ENCODE data around the gene RUNDC3A.
"Not testable (repeated sequence)": the region's sequence is repeated elsewhere in the genome, so short reads cannot be mapped to it uniquely, and the experiment has no call there.

RUNDC3A gene

DNA sequence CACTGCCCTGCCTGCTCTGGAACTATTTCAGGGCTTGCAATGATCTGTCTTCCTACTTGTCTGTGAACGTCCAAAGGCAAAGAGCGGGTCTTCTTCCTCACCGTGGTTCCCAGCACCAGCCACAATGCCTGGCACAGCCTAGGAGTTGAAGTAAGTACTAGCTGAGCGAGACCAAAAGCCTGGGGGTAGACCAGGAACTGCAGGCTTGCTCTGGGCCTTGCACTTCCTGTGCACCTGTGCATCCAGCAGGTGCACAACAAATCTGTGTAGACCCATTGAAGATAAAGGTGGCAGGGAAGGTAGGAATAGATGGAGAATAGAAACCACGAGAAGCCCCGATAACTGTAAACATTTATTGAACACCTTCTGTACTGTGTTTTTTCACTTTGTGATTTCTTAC is 50.6 kb downstream of the RUNDC3A start:
- H3K4me1 ChIP-seq (ENCODE audit: insufficient read depth, low read length) = peaks cover 17% of the 10 kb centered on the region
- H3K27ac ChIP-seq (ENCODE audit: low read length) = no peak overlapping the region
- H3K27me3 ChIP-seq (ENCODE audit: insufficient read depth, low read length) = no peaks in the 10 kb centered on the region; the same call in 1 of the 2 replicates
- H3K9ac ChIP-seq (ENCODE audit: low read depth, low read length) = no peak overlapping the region
- H3K36me3 ChIP-seq (ENCODE audit: insufficient read depth, low read depth, low read length) = no peaks in the 10 kb centered on the region
- H3K4me3 ChIP-seq (ENCODE audit: low read length) = no peak overlapping the region
- H3K9me3 ChIP-seq (ENCODE audit: insufficient read depth, low read depth, low read length) = no peaks in the 10 kb centered on the region

DNA sequence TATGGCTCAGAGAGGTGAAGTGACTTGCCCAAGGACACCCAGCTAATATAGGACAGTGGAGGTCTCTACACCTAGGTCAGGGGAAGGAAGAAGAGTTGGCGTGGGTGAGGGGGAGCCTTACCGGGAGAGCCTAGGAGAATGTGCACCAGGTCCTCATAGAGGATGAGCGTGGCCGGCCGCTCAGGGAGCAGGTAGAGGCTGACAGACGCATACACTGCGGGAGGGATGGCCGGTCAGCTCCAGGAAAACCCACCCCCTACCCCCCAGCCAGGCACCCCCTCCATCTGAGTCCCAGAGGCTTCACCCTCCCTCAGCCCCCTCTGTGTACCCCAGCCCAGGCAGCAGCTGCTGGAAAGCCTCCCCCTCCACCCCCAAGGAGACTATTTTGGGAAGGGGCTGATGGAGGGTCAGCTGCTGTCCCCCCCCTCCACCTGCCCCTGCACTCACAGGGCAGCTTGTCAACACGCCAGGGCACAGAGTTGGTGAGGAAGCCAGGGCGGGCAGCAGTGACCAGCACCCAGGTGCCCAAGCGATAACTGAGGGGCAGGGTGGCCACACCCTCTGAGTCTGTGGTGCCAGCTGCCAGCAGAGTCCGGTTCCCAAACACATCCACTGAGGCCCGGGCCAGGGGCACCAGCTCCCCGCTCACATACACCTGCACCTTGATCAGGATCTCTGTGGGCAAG is 51.2 kb downstream of the RUNDC3A start:
- Histone ChIP-seq H3K27me3 (ENCODE audit: insufficient read depth, low read length) (peaks cover 5% of the 10 kb centered on the region), H3K36me3 (ENCODE audit: insufficient read depth, low read depth, low read length) (no peaks in the 10 kb centered on the region), H3K27ac (ENCODE audit: low read length) (no peak overlapping the region), H3K4me3 (ENCODE audit: low read length) (no peak overlapping the region), H3K9me3 (ENCODE audit: insufficient read depth, low read depth, low read length) (no peaks in the 10 kb centered on the region), H3K9ac (ENCODE audit: low read depth, low read length) (no peak overlapping the region), H3K4me1 (ENCODE audit: insufficient read depth, low read length) (peaks cover 17% of the 10 kb centered on the region)

DNA sequence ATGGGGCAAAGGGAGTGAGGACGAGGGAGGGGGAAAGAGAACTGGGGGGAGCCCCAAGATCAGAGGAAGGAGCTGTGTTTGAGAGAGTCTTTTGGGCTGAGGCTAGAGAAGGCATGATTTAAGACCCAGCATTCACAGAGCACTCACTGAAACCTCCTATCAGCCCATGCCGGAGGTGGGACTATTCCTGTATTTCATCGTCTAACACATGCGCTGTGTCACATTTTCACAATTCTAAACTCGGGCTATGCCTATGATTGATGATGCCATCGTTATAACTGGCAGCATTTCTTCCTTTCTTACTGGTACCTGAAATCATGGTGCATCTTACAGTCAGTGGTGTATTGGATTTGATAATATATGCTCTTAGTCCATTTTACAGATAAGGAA is 51.7 kb downstream of the RUNDC3A start:
- H3K4me3 ChIP-seq (ENCODE audit: low read length) = no peak overlapping the region
- H3K27me3 ChIP-seq (ENCODE audit: insufficient read depth, low read length) = peaks cover 11% of the 10 kb centered on the region
- no peak overlapping the region for H3K9ac ChIP-seq (ENCODE audit: low read depth, low read length)
- no peaks in the 10 kb centered on the region for H3K36me3 ChIP-seq (ENCODE audit: insufficient read depth, low read depth, low read length)
- H3K9me3 ChIP-seq (ENCODE audit: insufficient read depth, low read depth, low read length) = no peaks in the 10 kb centered on the region
- peaks cover 17% of the 10 kb centered on the region for H3K4me1 ChIP-seq (ENCODE audit: insufficient read depth, low read length)
- no peak overlapping the region for H3K27ac ChIP-seq (ENCODE audit: low read length)

DNA sequence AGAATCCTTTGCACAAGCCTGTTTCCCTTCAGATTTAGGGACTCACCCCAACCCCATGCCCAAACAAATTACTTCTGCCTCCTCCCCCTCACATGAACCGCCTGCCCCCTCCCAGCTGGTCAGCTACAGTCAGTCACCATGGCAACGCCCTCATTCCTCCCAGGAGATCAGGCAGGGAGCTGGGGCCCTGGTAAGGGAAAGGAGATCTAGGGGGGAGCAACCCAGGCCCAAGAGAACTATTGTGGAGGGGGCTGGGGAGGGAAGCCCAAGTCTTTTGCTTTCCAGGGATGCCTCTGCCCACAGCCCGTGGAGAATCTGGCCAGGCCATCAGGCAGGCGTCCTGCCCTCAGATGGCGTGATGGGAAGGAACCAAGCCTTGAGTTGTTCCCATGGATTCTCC is 52.4 kb downstream of the RUNDC3A start:
- peak overlapping the region; percentile 52 for H3K4me3 ChIP-seq (ENCODE audit: low read length)
- peaks cover 17% of the 10 kb centered on the region for H3K27me3 ChIP-seq (ENCODE audit: insufficient read depth, low read length)
- H3K36me3 ChIP-seq (ENCODE audit: insufficient read depth, low read depth, low read length) = no peaks in the 10 kb centered on the region

DNA sequence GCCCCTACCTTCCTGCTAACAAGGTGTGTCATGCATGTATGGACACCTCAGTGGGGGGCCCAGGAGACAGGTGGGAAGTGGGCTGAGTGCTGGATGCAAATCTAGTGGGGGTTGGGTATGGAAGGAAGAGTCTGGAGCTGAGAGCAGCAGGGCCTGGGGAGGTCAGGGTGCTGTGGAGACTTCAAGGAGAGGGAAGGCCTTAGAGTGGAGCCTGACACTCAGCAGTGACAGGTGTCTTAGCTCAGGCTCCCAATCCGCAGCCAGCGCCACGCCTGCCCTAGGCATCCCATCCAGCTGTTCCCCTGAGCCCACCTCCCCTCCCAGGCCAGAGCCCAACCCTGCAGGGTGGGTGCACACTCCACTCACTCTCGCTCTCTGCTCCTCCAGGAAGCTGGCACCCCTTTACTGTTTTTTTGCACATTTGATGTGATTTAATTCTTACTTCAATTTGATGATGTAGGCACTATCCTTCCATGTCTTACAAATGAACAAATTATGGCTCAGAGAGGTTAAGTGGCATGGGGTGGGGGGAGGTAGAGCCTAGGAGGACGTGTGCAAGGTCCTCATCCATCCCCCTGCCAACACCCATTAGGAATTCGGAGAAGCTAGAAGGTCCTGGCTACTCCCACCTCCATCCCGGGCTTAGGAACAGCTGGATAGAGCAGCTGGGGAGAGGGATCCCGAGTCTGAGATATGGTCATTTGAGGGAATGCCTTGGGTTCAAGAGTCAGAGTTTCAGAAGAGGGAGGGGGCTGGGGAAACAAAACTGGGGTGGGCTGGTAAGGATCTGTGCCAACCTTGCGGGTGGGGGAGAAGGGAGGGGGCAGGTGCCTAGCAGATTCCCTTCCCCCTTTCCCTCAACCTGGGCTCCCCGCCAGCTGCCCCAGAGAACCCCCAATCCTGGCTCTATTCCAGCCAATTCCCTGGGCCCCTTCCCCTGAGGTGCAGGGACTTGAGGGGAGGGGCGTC is 53.2 kb downstream of the RUNDC3A start:
- Histone ChIP-seq H3K27me3 (ENCODE audit: insufficient read depth, low read length) (peaks cover 25% of the 10 kb centered on the region), H3K4me3 (ENCODE audit: low read length) (peak overlapping the region; percentile 81), H3K9me3 (ENCODE audit: insufficient read depth, low read depth, low read length) (no peaks in the 10 kb centered on the region), H3K9ac (ENCODE audit: low read depth, low read length) (peak overlapping the region; percentile 46; the same call in 1 of the 2 replicates), H3K4me1 (ENCODE audit: insufficient read depth, low read length) (peaks cover 17% of the 10 kb centered on the region), H3K27ac (ENCODE audit: low read length) (no peak overlapping the region), H3K36me3 (ENCODE audit: insufficient read depth, low read depth, low read length) (no peaks in the 10 kb centered on the region)

More for the DNA sequence above, 52.4 kb downstream of the RUNDC3A start:
- Histone ChIP-seq H3K27ac (ENCODE audit: low read length) (no peak overlapping the region), H3K9me3 (ENCODE audit: insufficient read depth, low read depth, low read length) (no peaks in the 10 kb centered on the region), H3K4me1 (ENCODE audit: insufficient read depth, low read length) (peaks cover 17% of the 10 kb centered on the region), H3K9ac (ENCODE audit: low read depth, low read length) (no peak overlapping the region)

DNA sequence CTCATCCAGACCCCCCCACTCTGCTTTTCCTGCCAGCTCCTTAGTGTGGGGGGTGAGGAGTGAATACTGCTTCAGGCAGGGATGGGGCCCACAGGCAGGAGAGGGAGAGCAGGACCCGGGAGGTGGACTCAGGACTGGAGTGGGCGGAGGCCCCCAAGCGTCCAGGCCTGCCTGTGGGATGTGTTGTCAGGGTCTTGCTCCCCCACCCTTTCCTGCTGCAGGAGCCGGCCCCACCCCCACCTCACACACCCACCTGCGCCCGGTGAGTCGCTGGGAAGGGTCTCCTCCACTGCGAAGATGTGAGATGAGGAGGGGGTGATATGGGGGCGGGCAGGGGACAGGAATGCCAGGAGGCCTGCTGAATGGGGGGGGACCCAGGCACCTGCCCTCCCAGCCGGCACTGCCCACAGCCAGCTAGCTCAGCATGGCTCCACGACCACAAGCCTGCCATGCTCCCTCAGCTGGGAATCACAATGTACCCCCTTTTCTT is 54.1 kb downstream of the RUNDC3A start:
- Histone ChIP-seq H3K4me1 (ENCODE audit: insufficient read depth, low read length) (peaks cover 17% of the 10 kb centered on the region), H3K9me3 (ENCODE audit: insufficient read depth, low read depth, low read length) (no peaks in the 10 kb centered on the region), H3K36me3 (ENCODE audit: insufficient read depth, low read depth, low read length) (no peaks in the 10 kb centered on the region), H3K4me3 (ENCODE audit: low read length) (peak overlapping the region; percentile 81), H3K27ac (ENCODE audit: low read length) (no peak overlapping the region), H3K9ac (ENCODE audit: low read depth, low read length) (peak overlapping the region; percentile 87; the same call in 1 of the 2 replicates), H3K27me3 (ENCODE audit: insufficient read depth, low read length) (peaks cover 28% of the 10 kb centered on the region)

DNA sequence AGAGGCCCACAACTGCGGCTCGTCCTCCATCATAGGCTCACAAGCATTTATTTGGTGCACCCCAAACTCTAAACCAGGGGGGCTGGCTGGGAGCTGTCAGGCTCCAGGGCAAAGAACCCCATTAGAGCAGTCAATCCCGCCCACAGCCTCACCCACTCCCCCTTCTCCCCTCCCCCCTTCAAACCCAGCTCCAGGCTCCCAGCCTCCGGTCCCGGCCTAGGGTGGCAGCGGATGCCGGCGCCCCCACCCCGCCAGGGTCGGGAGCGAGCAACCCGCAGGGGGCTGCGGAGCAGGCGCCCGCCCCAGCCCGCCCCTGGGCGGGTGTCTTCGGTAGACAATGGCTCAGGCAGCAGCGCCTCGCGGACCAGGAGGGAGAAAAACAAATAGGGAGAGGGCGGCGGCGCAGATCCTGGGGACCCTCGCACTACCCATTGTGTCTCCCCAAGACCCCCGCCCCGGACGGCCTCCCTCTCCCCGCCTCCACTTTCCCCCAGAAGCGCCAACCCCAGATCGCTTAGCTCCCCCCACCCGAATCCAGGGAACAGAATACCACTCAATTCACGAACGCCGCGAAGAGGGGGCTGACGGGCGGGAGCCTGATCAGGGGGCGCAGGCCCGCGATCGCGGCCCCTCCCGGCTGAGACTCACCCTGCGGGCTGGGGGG is 54.7 kb downstream of the RUNDC3A start:
- H3K27ac ChIP-seq (ENCODE audit: low read length) = no peak overlapping the region

DNA sequence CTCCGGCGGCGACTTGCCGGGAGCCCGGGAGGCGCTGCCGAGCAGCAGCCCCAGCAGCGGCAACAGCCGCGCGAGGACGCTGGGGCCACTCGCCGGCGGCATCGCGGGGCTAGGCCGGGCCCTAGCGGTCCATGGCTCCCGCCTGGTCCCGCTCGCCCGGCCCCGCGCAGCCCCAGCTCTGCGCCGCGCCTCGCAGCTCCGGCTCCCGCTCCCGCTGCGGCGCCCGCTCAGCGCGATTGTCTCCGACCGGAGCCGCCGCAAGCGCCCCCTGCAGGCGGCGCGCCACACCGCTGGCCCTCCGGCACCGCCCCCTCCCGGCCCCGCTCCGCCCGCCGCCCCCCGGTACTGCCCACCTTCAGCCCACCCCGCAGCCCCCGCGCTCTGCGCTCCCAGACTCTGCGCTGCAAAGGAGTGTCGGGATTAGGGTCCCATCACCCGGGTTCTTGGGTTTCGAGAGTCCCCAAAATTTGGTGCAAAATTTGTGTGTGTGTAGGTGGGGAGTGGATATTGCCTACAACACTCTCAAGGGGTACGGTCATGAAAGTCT is 55.3 kb downstream of the RUNDC3A start, which contains the start of gene FAM171A2:
Gene FAM171A2 (minus strand): TSS at position 241 of the 547 bp plus-strand sequence. CDS start 139 bp downstream, at position 102.
- Histone ChIP-seq H3K9me3 (ENCODE audit: insufficient read depth, low read depth, low read length) (no peaks in the 10 kb centered on the region), H3K27me3 (ENCODE audit: insufficient read depth, low read length) (peaks cover 30% of the 10 kb centered on the region), H3K27ac (ENCODE audit: low read length) (no peak within 1 kb of the TSS), H3K4me3 (ENCODE audit: low read length) (peak within 1 kb of the TSS; percentile 81), H3K36me3 (ENCODE audit: insufficient read depth, low read depth, low read length) (no peaks in the 10 kb centered on the region), H3K9ac (ENCODE audit: low read depth, low read length) (peak within 1 kb of the TSS; percentile 87), H3K4me1 (ENCODE audit: insufficient read depth, low read length) (peaks cover 17% of the 10 kb centered on the region)

More for the DNA sequence above, 54.7 kb downstream of the RUNDC3A start:
- no peaks in the 10 kb centered on the region for H3K36me3 ChIP-seq (ENCODE audit: insufficient read depth, low read depth, low read length)
- peak overlapping the region; percentile 81 for H3K4me3 ChIP-seq (ENCODE audit: low read length)
- peaks cover 30% of the 10 kb centered on the region for H3K27me3 ChIP-seq (ENCODE audit: insufficient read depth, low read length)
- H3K9me3 ChIP-seq (ENCODE audit: insufficient read depth, low read depth, low read length) = no peaks in the 10 kb centered on the region
- H3K4me1 ChIP-seq (ENCODE audit: insufficient read depth, low read length) = peaks cover 17% of the 10 kb centered on the region
- peak overlapping the region; percentile 87 for H3K9ac ChIP-seq (ENCODE audit: low read depth, low read length)

DNA sequence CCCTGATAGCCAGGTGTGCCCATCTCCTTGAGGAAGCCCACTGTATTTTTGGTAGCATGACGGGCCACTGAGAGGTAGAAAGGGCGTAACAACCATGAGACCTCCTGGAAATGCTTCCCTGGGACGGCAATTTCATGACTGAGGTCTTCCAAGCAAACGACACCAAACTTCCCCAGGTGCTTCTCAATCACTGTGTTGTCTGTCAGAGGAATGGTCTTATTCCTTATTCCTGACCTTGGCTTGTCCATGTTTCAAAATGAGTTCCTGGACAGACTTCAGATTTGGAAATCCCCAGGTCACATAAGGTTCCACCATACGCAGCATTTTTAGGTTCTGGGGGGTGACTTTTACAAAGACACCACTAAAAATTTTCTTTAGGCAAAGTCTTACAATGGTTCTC is 56.6 kb downstream of the RUNDC3A start:
- H3K27ac ChIP-seq (ENCODE audit: low read length); H3K4me3 ChIP-seq (ENCODE audit: low read length); H3K9me3 ChIP-seq (ENCODE audit: insufficient read depth, low read depth, low read length); H3K36me3 ChIP-seq (ENCODE audit: insufficient read depth, low read depth, low read length); H3K9ac ChIP-seq (ENCODE audit: low read depth, low read length): not testable (repeated sequence)
- H3K27me3 ChIP-seq (ENCODE audit: insufficient read depth, low read length) = peaks cover 30% of the 10 kb centered on the region
- peaks cover 17% of the 10 kb centered on the region for H3K4me1 ChIP-seq (ENCODE audit: insufficient read depth, low read length)

DNA sequence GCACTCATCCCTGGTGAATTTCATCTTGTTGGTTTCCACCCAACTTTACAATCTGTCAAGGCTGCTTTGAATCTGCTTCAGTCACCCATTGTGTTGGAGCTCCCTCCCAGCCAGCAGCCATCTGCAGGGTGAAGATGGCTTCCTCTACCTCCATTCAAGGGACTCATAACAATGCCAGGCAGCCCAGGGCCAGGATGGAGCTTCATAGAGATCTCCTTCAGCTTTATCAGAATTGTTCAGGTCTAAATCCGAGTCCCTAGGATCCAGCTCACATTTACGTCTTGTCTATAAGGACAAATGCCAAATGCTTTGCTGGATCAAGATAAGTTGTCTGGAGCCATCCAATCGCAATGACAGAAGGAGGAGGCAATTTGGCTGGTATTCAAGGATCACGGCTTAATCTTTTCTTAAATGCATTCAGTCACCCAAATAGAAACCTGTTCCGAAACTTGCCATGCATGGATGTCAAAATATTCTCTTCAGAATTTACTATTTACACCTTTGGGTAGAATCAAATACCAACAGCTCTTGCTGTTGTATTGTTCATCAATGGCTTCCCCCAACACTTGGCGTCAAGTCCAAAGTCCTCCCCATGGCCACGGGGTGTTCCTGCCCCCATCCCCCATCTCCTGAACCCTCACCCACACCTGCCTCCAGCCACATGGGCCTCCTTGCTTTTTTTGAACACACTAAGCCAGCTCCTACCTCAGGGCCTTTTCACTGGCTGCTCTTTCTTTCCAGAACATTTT is 59.0 kb downstream of the RUNDC3A start:
- no peak overlapping the region for H3K4me3 ChIP-seq (ENCODE audit: low read length)
- H3K9me3 ChIP-seq (ENCODE audit: insufficient read depth, low read depth, low read length) = no peaks in the 10 kb centered on the region
- no peaks in the 10 kb centered on the region; the same call in 1 of the 2 replicates for H3K4me1 ChIP-seq (ENCODE audit: insufficient read depth, low read length)
- no peak overlapping the region for H3K9ac ChIP-seq (ENCODE audit: low read depth, low read length)
- no peak overlapping the region for H3K27ac ChIP-seq (ENCODE audit: low read length)
- H3K36me3 ChIP-seq (ENCODE audit: insufficient read depth, low read depth, low read length) = no peaks in the 10 kb centered on the region
- H3K27me3 ChIP-seq (ENCODE audit: insufficient read depth, low read length) = peaks cover 30% of the 10 kb centered on the region
